ENCODE measurements around the gene HNRNPA0. TPM values are rescaled to one million over a fixed set of nuclear protein-coding genes. Genes with fewer than 3 reads are reported as not detected.

Gene HNRNPA0
- total and polyA plus RNA-seq, 9 of the 15 experiments (the other 6 are each of a cell fraction or from before 2014, with no cell fraction given): 5.0 to 33.3 (median 10.7) TPM

- no peak for FAIRE-seq
- no peak for DNase-seq (ENCODE audit: extremely low read depth in 1 of 4, low spot score in 3 of 4)
- H3K9ac ChIP-seq (ENCODE audit: insufficient read depth in 1 of 2, low read depth in 2 of 2, low read length in 2 of 2): no peak overlapping the region
- H3K9me1 ChIP-seq (ENCODE audit: control insufficient read depth, insufficient read depth, low read length): no peaks in the 10 kb centered on the region
- in situ Hi-C loops (cut with MboI): no loop called here
- no peak overlapping the region for H3K27ac ChIP-seq (ENCODE audit: extremely low read depth, low read depth, low read length)
- no peaks in the 10 kb centered on the region for H3K36me3 ChIP-seq (ENCODE audit: control insufficient read depth, insufficient read depth, low read length)
- H3K27me3 ChIP-seq (ENCODE audit: control insufficient read depth in 2 of 2, insufficient read depth in 2 of 2, low read length in 2 of 2): no peaks in the 10 kb centered on the region
- BruUV-seq (replicated peaks): no TSS peak
- no peak overlapping the region for H3K4me3 ChIP-seq
- TF ChIP-seq NCOA4 (IDR thresholded peaks at IDR 0.05; ENCODE audit: partially characterized antibody): no peak
- TF ChIP-seq CBFA2T2 (conservative IDR thresholded peaks at IDR 0.05): no peak
- TF ChIP-seq ZNF609 (CRISPR knock-in tag; IDR thresholded peaks at IDR 0.05; ENCODE audit: borderline replicate concordance): no peak
- TF ChIP-seq SRSF9 (IDR thresholded peaks at IDR 0.05; ENCODE audit: borderline replicate concordance, low read depth, low read length): no peak
- no peak for TF ChIP-seq ZNF282 (CRISPR knock-in tag; IDR thresholded peaks at IDR 0.05)
- no peak for TF ChIP-seq MCM7 (IDR thresholded peaks at IDR 0.05)
- CTCF ChIA-PET (ENCODE audit: low intra/inter-chr PET ratio): no interaction called here
- intact Hi-C loops (cut with micrococcal nuclease): no loop called here
- no peaks in the 10 kb centered on the region for H3K4me1 ChIP-seq (replicated peaks in 1 of 2; ENCODE audit: control insufficient read depth in 2 of 2, insufficient read depth in 2 of 2, low read length in 2 of 2)
- POLR2A ChIA-PET: interaction anchor here (0.7 kb wide), 1 partner anchor 488 kb away, joined by 3 read pairs; no protein-coding TSS in a partner anchor
- H3K9me3 ChIP-seq (replicated peaks; ENCODE audit: control insufficient read depth, insufficient read depth, low read depth, low read length): no peaks in the 10 kb centered on the region
- no peaks in the 10 kb centered on the region for H4K20me1 ChIP-seq (replicated peaks; ENCODE audit: control insufficient read depth, insufficient read depth, low read length)
- H3K4me2 ChIP-seq (ENCODE audit: insufficient read depth, low read length): no peak overlapping the region
- no peak for ATAC-seq
- no peaks in the 10 kb centered on the region for H3K79me2 ChIP-seq (ENCODE audit: control insufficient read depth, insufficient read depth, low read length)
- H2AFZ ChIP-seq (ENCODE audit: low read depth, low read length): no peak overlapping the region
Measured at GRCh38 chr5:137714946-137715345, 39.2 kb downstream of the HNRNPA0 start.

Measured in K562 (cell line).